GM21367 (cell line): ENCODE data around the gene ACAT2.
"Not testable (repeated sequence)": the region's sequence is repeated elsewhere in the genome, so short reads cannot be mapped to it uniquely, and the experiment has no call there.

Experiments used
- ATAC-seq: cut with Tn5 transposase; IDR thresholded peaks from one replicate; pipeline ENCODE4 v1.9.1; 2021; ENCODE audit not compliant: unreplicated experiment

The ACAT2 gene

GRCh38 chr6:159806021-159806458 lies 44.2 kb downstream of the ACAT2 start:
- ATAC-seq, result no peak

GRCh38 chr6:159807150-159807858 lies 45.5 kb downstream of the ACAT2 start:
- ATAC-seq, result no peak

GRCh38 chr6:159808647-159809046 lies 46.8 kb downstream of the ACAT2 start:
- ATAC-seq, result no peak

DNA sequence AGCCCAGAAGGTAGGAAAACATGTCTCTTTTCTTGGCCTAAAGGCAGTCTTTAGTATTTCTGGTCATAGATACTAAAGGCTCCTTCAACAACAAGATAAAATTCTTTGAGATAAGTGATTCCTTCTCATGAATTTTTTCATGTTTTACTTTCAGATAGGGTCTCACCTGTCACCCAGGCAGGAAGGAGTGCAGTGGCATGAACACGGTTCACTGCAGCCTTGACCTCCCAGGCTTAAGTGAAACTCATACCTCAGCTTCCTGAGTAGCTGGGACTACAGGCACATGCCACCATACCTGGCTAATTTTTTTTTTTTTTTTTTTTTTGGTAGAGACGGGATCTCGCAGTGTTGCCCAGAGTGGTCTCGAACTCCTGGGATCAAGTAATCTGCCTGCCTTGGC lies 47.3 kb downstream of the ACAT2 start:
- ATAC-seq, result no peak

- no peak for ATAC-seq
Observed at GRCh38 chr6:159813781-159814180, 51.9 kb downstream of the ACAT2 start.

DNA sequence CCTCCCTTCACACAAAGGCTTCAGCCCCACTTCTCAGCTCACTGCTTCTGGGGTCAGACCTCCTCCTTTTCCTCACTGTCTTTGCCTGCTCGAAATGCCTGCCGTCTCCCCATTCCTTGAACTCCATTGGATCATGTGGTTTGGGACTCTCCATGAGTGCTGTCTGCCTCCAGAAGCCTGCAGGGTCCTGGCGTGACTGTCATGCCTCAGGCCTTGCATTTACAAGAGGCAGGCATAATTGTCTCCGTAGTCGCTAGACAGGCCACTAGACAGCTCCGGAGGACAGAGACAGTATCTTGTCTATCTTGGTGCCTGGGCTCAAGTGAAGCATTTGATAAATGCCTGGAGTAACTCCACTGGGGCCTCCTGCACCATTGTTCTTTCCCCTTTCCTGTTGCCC lies 53.6 kb downstream of the ACAT2 start:
- ATAC-seq, result no peak

DNA sequence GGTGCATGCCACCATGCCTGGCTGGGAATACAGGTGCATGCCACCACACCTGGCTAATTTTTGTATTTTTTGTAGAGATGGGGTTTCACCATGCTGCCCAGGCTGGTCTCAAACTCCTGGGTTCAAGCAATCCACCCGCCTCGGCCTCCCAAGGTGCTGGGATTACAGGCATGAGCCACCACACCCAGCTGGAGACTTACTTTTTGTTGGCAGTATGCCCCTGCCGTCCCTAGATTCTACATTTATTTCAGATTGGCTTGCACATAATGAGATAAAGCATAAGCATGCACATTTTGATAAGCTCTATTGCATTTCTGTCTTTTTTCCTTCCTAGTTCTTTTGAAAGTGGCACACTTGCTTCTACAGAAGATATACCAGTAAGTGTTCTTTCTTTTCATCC lies 54.9 kb downstream of the ACAT2 start:
- not testable (repeated sequence) for ATAC-seq

DNA sequence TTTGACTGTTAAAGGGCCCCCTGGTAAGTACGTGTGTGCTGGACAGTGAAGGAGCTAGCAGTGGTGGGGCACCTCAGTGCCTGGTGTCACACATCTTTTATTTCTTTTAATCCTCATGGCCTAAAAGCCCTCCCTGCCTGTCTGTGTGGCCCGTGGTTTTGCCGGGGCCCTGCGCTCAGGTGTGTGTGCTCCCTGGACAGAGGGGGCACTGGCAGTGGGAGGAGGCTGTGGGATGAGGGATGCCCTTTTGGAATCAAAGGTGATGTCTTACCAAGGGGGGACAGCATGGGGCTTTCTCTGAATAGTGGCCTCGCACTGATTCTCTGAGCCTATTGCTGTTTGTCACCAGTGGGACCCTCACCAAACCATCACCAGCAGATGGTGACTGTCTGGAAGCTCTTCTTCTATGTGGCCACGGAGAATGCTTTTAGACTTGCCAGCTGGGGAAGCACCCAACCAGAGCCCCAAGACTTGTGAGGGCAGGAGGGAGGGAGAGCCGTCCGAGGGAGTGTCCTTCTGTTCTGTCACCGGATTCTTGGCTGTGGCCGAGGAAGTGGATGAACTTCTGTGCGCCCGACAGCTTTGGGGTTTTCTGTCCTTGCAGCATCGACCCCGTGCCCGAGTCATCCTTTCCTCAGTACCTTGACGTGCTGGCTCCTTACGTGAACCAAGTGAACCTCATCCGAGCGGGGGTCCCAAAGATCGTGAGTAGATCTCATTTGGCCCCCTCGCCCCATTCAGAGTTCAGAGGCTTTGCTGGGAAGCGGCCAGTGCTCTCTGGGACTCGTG lies 56.3 kb downstream of the ACAT2 start:
- ATAC-seq, result no peak

DNA sequence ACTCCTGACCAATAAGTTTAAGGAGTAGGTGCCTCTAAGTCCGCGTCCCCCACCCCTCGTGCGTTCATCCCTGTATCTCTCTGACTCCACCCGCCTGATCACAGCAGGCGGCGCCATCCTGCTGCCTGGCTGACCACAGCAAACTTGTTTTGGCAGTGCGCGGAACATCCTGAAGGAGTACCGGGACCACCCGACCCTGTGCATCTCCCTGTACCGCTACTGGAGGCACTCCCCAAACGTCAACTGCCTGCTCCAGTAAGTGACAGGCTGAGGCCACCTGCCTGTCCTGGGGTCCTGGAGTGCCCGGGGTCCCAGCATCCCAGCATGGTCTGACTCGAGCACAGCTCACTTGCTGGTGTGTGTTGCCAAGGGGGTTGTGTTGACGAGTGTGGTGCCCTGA lies 57.3 kb downstream of the ACAT2 start:
- no peak for ATAC-seq

- ATAC-seq, result no peak
Observed at GRCh38 chr6:159819932-159820640, 58.2 kb downstream of the ACAT2 start.

DNA sequence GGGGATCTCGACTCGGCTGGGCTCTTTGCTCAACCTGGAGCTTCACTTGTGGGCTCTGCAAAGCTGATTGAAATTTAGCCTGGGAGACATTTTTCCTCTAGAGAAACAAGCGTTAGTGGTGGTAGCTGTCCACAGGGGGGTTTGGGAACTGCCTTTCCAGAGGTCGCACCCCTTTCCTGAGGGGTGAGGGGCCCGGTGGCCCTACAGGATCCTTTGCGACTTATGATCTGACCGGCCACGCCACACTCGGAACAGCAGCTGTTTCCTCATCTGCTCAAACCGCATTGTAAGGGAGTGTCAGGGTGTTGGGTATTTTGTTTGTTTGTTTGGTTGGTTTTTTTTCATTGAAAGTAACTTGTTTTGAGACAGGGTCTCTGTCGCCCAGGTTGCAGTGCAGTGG lies 59.3 kb downstream of the ACAT2 start:
- ATAC-seq, result no peak

- ATAC-seq, result no peak
Observed at GRCh38 chr6:159821726-159822125, 59.9 kb downstream of the ACAT2 start.

GRCh38 chr6:159823953-159824352 lies 62.1 kb downstream of the ACAT2 start:
- no peak for ATAC-seq

DNA sequence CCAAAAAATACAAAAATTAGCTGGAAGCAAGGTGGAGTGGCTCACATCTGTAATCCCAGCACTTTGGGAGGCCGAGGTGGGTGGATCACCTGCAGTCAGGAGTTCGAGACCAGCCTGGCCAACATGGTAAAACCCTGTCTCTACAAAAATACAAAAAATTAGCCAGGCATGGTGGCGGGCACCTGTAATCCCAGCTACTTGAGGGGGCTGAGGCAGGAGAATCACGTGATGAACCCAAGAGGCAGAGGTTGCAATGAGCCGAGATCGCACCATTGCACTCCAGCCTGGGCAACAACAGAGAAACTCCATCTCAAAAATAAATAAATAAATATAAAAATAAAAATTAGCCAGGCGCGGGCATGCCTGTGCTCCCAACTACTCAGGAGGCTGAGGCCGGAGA lies 62.8 kb downstream of the ACAT2 start:
- not testable (repeated sequence) for ATAC-seq

DNA sequence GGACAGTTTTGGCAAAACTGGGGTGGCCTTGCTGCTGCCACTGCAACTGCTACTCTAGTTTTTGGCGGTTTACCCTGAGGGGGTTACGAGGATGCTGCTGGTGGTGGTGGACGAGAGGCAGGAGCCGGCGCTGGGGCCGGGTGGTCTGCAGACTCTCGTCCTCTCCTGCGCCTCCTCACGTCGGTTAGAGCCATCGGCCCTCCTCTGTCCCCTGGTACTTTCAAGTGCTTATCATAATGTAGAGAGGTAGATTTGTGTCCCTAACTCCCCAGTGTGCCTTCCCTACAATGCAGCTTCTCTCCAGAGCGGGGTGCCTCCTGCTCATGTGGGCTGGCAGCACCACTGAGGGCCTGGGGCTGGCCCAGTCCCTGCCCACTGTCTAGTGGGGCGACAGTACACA lies 64.2 kb downstream of the ACAT2 start:
- ATAC-seq, result no peak

DNA sequence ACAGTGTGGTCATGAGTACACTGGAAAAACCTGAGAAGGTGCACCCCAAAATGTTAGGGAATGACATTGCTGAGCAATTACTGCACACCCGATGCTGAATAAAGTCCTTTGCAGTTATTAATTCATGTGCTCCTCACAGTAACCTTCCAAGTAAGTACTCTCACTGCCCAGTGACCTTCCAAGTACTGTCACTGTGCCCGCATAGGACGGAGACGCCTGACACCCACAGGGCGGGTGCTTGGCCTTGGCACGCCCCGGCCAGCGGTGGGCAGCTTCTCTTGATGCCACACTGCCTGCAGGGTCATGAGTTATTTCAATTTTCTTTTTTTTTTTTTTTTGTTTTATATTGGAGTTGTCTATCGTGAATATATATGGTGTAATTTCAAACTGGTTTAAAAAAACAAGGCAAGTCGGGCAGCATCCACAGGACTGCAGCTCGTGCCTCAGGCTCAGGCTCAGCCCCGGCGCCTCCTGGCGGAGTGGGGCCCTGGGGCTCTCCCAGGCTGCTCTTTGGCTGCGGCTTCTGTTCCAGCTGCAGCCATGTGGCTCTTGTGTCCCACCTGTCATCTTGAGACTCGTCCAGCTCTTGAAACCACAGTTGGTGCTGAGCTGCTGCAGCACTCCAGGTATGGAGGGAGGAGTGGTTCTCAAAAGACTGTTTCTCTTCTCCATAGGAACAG lies 65.3 kb downstream of the ACAT2 start:
- ATAC-seq, result no peak

DNA sequence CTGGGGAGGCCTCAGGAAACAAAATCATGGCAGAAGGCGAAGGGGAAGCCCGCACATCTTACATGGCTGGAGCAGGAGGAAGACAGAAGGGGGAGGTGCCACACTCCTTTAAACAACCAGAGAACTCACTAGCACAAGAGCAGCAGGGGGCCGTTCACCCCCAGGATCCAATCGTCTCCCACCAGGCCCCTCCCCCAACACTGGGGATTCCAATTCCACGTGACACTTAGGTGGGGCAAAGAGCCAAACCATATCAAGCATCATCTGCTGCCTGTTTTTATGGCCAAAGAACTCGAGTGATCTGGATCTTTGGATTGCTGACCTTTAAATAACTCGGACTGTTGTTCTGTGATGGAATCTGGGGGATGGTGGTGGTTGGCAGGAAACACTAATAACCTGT lies 66.2 kb downstream of the ACAT2 start:
- no peak for ATAC-seq
